GM12874 (cell line): ENCODE results near the gene RNF41.

Source experiments
- CTCF ChIP-seq: IDR thresholded peaks from 2 replicates; pipeline ENCODE4 v1.5.1; 2011; ENCODE audit warnings: low read depth, mild to moderate bottlenecking, control low read depth, low read length, moderate library complexity; ENCODE audit not compliant: insufficient read depth

Gene RNF41

GRCh38 chr12:56178347-56178746, 43.4 kb downstream of the RNF41 start:
- TF ChIP-seq CTCF, result no peak

- TF ChIP-seq CTCF, result no peak
Observed at GRCh38 chr12:56172839-56173238, 48.9 kb downstream of the RNF41 start.

- no peak for TF ChIP-seq CTCF
Observed at GRCh38 chr12:56169229-56169759, 52.4 kb downstream of the RNF41 start.

GRCh38 chr12:56165369-56165768, 56.4 kb downstream of the RNF41 start:
- no peak for TF ChIP-seq CTCF

GRCh38 chr12:56164345-56164729, 57.4 kb downstream of the RNF41 start:
- no peak for TF ChIP-seq CTCF

- TF ChIP-seq CTCF, result no peak
Observed at GRCh38 chr12:56163533-56164344, 58.0 kb downstream of the RNF41 start.

GRCh38 chr12:56162468-56163290, 59.0 kb downstream of the RNF41 start:
- no peak for TF ChIP-seq CTCF
